HG02840 (cell line): Measurements from ENCODE around the gene BACE1-AS.
"Not testable (repeated sequence)": the region's sequence is repeated elsewhere in the genome, so short reads cannot be mapped to it uniquely, and the experiment has no call there.

Experiments
- ATAC-seq: cut with Tn5 transposase; IDR thresholded peaks from one replicate; pipeline ENCODE4 v1.9.1; 2021; ENCODE audit warnings: mild to moderate bottlenecking, moderate library complexity, moderate number of reproducible peaks; ENCODE audit not compliant: unreplicated experiment, low FRiP score

The BACE1-AS gene

GRCh38 chr11:117290809-117291396 lies at the start of gene BACE1-AS:
TSS of gene BACE1-AS (plus strand) at chr11:117291346.
- no peak for ATAC-seq

DNA sequence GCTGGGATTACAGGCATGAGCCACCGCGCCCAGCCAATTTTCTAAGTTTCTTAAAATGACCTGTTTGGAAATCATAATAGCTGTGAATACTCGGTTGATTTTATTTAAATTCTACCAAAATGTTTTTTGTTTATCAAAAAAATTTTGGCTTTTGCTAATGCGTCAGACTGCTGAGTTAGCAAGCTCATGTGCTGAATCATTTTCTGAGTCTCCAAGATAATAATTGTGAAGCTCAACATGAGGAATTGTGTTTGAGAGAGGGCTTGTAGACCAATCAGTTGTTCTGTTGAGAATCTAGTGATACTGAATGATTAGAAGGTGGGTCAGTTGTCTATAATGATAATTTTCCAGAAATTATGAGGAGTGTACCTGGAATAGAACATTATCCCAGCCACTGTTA lies 42.8 kb upstream of the BACE1-AS start:
- no peak for ATAC-seq

DNA sequence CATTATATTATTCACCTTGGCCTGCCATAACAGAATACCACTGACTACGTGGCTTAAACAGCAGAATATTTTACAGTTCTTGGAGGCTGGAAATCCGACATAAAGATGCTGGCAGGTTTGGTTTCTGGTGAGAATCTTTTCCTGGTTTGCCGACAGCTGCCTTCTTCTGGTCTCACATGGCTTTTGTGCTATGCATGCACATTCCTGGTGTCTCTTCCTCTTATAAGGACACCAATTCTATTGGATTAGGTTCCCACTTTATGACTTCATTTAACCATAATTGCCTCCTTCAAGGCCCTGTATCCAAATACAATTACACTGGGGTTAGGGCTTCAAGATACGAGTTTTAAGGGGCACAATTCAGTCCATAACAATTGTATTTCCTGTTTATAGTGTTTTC lies 41.6 kb upstream of the BACE1-AS start:
- no peak for ATAC-seq

DNA sequence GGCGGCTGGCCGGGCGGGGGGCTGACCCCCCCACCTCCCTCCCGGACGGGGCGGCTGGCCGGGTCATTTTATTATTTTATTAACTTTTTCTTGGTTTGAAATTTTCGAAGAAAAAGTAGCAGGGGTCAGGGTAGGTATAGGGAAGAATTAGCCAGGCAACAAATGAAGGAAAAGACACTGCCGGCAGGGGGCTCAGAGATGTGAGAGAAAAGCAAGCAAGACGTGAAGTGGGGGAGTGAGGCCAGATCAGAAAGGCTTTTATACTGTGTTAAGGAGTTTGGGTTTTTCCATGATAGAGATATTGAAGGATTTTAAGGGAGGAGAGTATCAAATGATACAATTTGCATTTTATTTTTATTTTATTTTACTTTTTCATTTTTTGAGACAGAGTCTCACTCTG lies 39.6 kb upstream of the BACE1-AS start:
- ATAC-seq = no peak

- ATAC-seq = no peak
Observed at GRCh38 chr11:117255966-117256365, 35.2 kb upstream of the BACE1-AS start.

- no peak for ATAC-seq
Observed at GRCh38 chr11:117256573-117256972, 34.6 kb upstream of the BACE1-AS start.

GRCh38 chr11:117258576-117258975 lies 32.6 kb upstream of the BACE1-AS start:
- no peak for ATAC-seq

GRCh38 chr11:117259417-117259816 lies 31.7 kb upstream of the BACE1-AS start:
- no peak for ATAC-seq

GRCh38 chr11:117264624-117265323 lies 26.4 kb upstream of the BACE1-AS start:
- not testable (repeated sequence) for ATAC-seq

GRCh38 chr11:117265745-117266144 lies 25.4 kb upstream of the BACE1-AS start:
- ATAC-seq = no peak

DNA sequence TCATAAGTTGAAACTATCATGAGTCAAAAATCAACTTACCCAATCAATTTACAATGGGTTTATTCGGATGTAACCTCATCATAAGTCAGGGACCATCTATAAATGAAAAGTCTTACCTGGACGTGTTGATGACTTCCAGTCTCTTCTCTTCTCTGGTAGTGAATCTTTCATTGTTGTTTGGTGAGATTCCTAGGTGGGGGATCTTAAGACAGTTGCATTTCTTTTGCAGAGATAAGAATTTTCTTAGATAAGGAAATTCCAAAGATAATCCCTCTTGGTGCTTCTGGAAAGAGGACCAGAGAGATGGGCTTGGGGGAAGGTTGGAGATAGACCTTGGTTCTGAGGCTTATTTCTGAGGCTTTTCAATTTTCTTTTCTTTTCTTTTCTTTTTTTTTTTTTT lies 21.3 kb upstream of the BACE1-AS start:
- ATAC-seq = no peak

- no peak for ATAC-seq
Observed at GRCh38 chr11:117271208-117271607, 19.9 kb upstream of the BACE1-AS start.

- ATAC-seq = not testable (repeated sequence)
Observed at GRCh38 chr11:117272175-117272574, 19.0 kb upstream of the BACE1-AS start.

DNA sequence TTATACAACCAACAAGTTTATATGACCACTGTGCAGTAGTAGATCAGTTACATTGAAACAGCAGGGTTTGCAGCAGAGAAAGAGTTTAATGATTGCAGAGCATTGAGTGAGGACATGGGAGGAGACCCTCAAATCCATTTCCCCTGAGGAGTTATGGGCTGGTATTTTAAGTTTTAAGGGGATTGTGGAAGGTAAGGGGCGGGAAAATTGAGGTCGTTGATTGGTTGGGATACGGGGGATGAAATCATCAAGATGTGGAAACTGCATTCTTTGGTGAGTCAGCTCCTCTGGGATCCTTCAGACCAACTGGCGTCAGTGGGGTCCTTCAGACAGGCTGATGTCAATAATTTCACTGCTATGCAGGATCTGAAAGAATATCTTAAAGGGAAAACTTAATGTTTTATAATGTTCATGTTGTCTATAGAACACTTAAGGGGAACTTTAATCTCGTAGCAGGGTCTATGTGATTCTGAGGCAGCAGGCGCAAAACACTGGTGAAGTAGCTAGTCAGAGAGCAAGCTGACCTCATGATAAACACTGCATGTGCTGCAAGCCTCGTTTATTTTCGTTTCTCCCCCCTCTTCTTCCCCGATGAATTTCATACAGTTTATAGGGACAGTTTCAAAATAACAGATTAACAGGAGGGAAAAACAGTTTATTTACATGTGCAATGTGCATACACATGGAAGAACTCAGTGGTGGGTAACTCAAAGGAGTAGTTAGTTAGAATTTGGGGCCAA lies 17.4 kb upstream of the BACE1-AS start:
- no peak for ATAC-seq

DNA sequence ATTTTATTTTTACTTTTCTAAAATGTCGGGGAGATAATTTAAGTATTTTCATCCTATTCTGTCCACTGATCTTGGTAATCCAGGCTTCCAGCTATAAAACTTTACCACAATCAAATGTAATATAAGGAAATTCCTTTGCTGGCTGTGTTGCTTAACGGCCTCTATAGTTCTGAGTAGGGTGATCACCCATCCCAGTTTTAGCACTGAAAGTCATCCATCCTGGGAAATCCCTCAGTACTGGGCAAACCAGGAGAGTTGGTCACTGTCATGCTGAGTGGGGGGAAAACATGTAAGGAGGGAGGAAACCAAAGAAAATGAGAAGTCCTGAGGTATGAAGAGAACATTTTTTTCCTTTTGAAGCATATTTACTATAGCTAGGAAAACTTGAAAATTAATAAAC lies 12.8 kb upstream of the BACE1-AS start:
- no peak for ATAC-seq

- no peak for ATAC-seq
Observed at GRCh38 chr11:117279711-117280376, 11.3 kb upstream of the BACE1-AS start.

- no peak for ATAC-seq
Observed at GRCh38 chr11:117281159-117281558, 10.0 kb upstream of the BACE1-AS start.

GRCh38 chr11:117281869-117282268 lies 9.3 kb upstream of the BACE1-AS start:
- ATAC-seq = no peak

GRCh38 chr11:117282956-117283355 lies 8.2 kb upstream of the BACE1-AS start:
- ATAC-seq = no peak

- no peak for ATAC-seq
Observed at GRCh38 chr11:117284053-117284452, 7.1 kb upstream of the BACE1-AS start.

DNA sequence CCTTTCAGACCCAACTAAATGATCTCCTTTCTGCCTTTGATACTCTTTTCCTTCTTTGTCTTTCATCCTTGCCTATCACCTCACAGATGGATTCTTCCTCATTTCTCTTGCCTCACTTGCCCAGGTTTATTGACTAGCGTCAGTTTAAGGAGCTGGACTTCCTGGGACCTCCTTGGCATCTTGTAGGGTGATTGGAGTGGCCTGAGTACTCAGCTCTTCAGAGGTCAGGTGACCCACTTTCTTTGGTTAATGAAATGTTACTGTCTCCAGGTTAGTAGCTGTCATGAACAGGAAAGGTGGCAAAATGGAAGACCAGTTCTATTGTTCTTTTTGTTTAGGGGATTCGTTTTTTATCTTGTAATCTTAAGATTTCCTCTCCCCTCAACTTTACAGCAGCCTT lies 4.6 kb upstream of the BACE1-AS start:
- ATAC-seq = no peak
